ENCODE measurements around the gene CIRBP.
"Not testable (repeated sequence)": the region's sequence is repeated elsewhere in the genome, so short reads cannot be mapped to it uniquely, and the experiment has no call there.

CIRBP gene

DNA sequence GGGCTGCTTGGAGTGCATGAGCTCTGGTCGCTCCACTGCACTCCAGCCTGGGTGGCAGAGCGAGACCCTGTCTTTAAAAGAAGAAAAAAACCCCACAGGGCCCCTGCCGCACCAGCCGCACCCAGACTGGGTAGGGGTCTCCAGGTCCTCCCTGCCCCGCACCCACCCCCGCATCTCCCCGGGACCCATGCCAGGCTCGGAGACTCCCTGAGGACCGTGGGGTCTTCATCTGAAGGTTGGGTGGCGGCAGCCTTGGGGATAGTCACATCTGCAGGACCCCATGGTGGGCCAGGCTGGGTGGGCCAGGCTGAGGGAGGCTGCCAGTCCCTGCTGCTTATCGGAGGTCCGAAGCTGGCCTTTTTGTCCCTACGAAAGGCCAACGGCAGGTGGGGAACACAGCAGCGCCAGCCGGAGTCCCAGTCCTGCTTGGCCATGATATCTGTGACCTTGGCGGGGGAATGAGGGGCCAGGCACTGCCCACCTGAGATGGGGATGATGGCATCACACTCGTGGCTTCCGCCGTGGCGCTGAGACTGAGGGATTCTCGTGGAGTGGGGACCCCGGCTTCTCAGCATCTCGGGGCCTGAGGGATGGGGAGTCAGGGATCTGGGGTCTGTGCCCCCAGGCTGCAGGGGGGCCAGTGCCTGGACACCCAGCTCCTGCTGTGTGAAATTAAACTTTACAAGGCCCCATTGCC is 27.6 kb downstream of the CIRBP start:
- TF ChIP-seq, protein P1, sequence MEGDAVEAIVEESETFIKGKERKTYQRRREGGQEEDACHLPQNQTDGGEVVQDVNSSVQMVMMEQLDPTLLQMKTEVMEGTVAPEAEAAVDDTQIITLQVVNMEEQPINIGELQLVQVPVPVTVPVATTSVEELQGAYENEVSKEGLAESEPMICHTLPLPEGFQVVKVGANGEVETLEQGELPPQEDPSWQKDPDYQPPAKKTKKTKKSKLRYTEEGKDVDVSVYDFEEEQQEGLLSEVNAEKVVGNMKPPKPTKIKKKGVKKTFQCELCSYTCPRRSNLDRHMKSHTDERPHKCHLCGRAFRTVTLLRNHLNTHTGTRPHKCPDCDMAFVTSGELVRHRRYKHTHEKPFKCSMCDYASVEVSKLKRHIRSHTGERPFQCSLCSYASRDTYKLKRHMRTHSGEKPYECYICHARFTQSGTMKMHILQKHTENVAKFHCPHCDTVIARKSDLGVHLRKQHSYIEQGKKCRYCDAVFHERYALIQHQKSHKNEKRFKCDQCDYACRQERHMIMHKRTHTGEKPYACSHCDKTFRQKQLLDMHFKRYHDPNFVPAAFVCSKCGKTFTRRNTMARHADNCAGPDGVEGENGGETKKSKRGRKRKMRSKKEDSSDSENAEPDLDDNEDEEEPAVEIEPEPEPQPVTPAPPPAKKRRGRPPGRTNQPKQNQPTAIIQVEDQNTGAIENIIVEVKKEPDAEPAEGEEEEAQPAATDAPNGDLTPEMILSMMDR (IDR thresholded peaks at IDR 0.05; ENCODE audit: low read depth, low read length, missing control alignments): no peak
- DNase-seq (ENCODE audit: low read depth): no peak
- no peak overlapping the region for H3K4me3 ChIP-seq (ENCODE audit: low read depth, low read length)
- in situ Hi-C loops (cut with HindIII; ENCODE audit: low sequenced_read_pairs): no loop called here

DNA sequence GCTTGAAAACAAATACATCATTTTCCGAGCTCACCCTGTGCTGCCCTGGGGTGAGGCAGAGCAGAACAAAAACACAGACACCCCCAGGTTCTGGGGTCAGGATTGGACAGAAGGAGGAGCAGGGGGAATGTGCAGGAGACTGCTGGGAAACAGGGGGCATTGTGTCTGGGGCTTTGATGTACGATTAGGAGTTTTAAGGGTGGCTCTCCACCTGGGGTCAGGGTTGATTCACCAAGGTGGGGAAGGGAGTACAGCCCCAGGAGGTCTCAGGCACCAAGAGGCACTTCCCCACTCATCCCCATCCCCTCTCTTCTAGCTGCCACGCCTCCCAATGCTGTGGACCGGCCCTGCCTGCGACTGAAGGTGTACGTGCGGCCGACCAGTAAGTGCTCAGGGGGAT is 29.1 kb downstream of the CIRBP start:
- H3K4me3 ChIP-seq (ENCODE audit: low read depth, low read length): no peak overlapping the region
- TF ChIP-seq, protein P1 (IDR thresholded peaks at IDR 0.05; ENCODE audit: low read depth, low read length, missing control alignments): no peak
- in situ Hi-C loops (cut with HindIII; ENCODE audit: low sequenced_read_pairs): no loop called here
- no peak for DNase-seq (ENCODE audit: low read depth)

DNA sequence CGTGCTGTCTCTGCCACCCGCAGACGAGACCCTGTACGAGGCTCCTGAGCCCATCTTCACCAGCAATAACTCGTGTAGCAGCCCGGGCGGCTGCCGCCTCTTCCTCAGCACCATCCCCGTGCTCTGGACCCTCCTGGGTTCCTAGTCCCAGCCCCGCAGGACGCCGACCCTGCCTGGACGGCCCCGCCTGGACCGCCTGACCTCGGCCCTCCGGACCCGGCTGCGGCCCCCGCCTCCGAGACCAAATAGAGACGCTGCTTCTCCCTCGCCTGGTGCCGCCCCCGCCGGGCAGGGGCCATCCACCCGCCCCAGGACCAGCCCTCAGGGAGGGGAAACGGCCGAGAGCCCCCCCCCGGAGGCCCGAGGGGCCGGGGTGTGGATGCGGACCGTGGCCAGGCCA is 30.7 kb downstream of the CIRBP start:
- in situ Hi-C loops (cut with HindIII; ENCODE audit: low sequenced_read_pairs): no loop called here
- DNase-seq (ENCODE audit: low read depth): no peak
- TF ChIP-seq, protein P1 (IDR thresholded peaks at IDR 0.05; ENCODE audit: low read depth, low read length, missing control alignments): no peak
- no peak overlapping the region for H3K4me3 ChIP-seq (ENCODE audit: low read depth, low read length)

DNA sequence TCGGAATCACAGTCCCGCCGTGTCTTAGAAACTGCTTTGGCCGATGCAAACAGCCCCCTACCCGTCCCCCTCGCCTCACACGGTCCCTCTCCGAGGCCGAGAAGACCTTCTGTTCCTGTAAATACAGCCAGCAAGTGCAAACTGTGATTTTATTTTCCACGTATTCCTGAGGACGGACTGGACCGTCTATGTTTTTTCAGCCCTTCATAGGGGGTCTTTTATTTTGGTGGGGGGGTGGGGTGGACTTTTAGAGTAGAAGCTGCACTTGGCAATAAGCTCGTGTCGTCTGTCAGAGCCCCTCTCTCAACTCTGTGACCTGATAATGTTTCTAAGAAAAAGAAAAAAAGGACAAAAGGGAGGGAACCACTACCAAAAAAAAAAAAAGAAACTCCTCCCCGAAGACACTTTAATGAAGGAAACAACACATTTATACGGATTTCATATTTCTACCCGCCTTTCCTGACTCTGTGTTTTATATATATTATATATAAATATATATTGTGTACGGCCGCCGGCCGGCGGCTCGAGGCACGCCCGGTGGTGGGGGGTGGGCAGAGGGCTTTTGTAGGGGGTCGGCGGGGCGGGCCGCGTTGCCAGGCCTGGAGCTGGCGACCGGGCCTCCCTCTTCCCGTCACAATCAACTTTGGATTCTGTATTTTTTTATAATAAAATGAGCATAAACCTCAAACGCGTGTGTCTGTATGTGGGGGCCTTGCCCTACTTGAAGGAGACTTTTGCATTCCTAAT is 31.8 kb downstream of the CIRBP start:
- in situ Hi-C loops (cut with HindIII; ENCODE audit: low sequenced_read_pairs): no loop called here
- TF ChIP-seq, protein P1 (IDR thresholded peaks at IDR 0.05; ENCODE audit: low read depth, low read length, missing control alignments): no peak
- DNase-seq (ENCODE audit: low read depth): no peak
- no peak overlapping the region for H3K4me3 ChIP-seq (ENCODE audit: low read depth, low read length)

DNA sequence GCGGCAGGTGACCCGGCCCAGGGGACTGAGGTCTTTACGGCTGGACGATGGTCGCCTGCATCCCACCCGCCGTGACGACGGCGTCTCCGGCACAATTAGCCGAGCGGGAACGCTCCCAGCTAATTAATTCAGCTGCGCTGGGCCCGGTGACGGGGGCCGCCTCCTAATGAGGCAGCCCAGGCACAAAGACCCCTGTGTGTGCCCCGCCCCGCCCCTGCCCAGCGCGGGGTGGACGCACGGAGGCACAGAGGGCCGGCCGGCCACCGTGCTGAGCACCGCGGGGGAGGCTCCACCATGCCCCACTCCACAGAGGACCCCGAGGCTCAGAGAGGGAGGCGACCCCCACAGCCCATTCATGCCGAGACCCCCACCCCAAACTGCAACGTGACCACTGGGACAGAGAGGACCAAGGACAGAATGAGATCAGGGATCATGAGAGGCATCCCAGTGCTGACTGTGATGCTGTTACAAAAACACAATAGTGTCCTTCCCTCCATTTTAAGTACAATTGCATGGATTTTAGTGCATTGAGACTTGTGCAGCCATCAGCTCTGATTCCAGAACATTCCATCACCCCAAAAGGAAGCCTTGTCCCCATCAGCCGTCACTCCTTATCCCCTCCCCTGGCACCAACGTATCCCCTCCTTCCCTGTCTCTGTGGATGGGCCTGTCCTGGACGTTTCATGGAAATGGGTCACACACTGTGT is 33.6 kb downstream of the CIRBP start:
- no peak overlapping the region for H3K4me3 ChIP-seq (ENCODE audit: low read depth, low read length)
- DNase-seq (ENCODE audit: low read depth): no peak
- TF ChIP-seq, protein P1 (IDR thresholded peaks at IDR 0.05; ENCODE audit: low read depth, low read length, missing control alignments): no peak
- in situ Hi-C loops (cut with HindIII; ENCODE audit: low sequenced_read_pairs): no loop called here

DNA sequence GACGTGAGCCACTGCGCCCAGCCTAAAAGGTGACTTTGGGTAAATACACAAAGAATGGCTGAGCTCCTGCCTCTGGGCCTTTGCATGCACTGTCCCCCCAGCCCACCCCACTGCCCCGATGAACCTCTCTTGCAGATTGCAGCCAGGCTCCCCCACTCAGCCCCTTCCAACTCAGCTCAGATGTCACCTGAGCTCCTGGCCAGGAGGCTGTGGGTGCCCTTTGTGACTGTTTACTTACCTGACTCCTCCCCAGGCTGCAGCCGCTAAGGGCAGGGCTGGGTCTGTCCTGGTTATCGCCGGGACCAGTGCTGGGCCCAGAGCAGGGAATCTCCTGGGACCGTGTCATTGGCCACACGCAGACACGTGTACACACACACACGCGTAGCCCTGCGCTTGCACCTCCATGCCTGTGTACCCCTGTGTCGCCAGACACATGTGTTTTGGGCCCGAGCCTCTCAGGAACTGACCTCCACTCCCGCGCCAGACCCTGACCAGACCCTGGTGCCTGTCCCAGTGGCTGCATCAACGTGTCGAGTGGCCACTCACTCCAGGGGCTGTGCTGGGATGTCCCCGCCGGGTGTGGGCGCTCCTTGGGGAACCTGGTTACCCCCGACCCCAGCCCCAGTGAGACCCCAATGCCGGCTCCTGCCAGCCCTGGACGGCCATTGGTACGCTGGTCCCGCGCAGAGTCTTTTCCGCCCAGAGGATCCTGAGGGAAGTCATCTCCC is 35.2 kb downstream of the CIRBP start:
- H3K4me3 ChIP-seq (ENCODE audit: low read depth, low read length): no peak overlapping the region
- in situ Hi-C loops (cut with HindIII; ENCODE audit: low sequenced_read_pairs): no loop called here
- TF ChIP-seq, protein P1 (IDR thresholded peaks at IDR 0.05; ENCODE audit: low read depth, low read length, missing control alignments): no peak
- DNase-seq (ENCODE audit: low read depth): no peak

DNA sequence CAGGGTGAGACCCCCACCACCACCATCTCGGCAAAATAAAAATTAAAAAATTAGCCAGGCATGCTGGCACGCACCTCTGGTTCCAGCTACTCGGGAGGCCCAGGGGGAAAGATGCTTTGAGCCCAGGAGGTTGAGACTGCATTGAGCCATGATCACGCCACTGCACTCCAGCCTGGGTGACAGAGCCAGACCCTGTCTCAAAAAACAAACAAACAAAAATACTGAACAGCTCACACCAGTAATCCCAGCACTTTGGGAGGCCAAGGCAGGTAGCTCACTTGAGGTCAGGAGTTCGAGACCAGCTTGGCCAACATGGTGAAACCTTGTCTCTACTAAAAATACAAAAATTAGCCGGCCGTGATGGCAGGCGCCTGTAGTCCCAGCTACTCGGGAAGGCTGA is 36.2 kb downstream of the CIRBP start:
- DNase-seq (ENCODE audit: low read depth); H3K4me3 ChIP-seq (ENCODE audit: low read depth, low read length); in situ Hi-C loops (cut with HindIII; ENCODE audit: low sequenced_read_pairs): not testable (repeated sequence)
